WTC11 (cell line): ENCODE data around the gene PDZD2. TPM values are rescaled to one million over a fixed set of nuclear protein-coding genes. Genes with fewer than 3 reads are reported as not detected.

ENCODE experiments used
- ATAC-seq: fragments of 200-7000 bp; cut with Tn5 transposase; 2 replicates; pipeline ENCODE4 v1.10.0; 2021; ENCODE audit warnings: mild to moderate bottlenecking, moderate library complexity
- CTCF ChIA-PET: fragments of 300-600 bp; sonication (Branson Sonifier 250); formaldehyde crosslinking; loops from one replicate; lab custom pipeline; 2021; ENCODE audit warnings: antibody characterized with exemption; lab: Charles Lee
- POLR2A ChIA-PET: fragments of 350-600 bp; sonication (Branson Sonifier 250); formaldehyde crosslinking; loops from one replicate; lab custom pipeline; 2021; ENCODE audit warnings: antibody characterized with exemption; lab: Charles Lee
- DNase-seq: peaks from one replicate; pipeline ENCODE4 v3.0.0; 2021; ENCODE audit warnings: low spot score
- H3K27ac Mint-ChIP-seq: 2 replicates; pipeline ENCODE4 v1.8.0; 2021; ENCODE audit warnings: mixed read lengths
- H3K27me3 Mint-ChIP-seq: 2 replicates; pipeline ENCODE4 v1.8.0; 2021; ENCODE audit warnings: low read depth, mild to moderate bottlenecking, moderate library complexity, mixed read lengths
- H3K36me3 Mint-ChIP-seq: 2 replicates; pipeline ENCODE4 v1.8.0; 2021; ENCODE audit warnings: mixed read lengths
- H3K4me1 Mint-ChIP-seq: 2 replicates; pipeline ENCODE4 v1.8.0; 2022; ENCODE audit warnings: mixed read lengths
- H3K4me3 Mint-ChIP-seq: 2 replicates; pipeline ENCODE4 v1.8.0; 2021; ENCODE audit warnings: mild to moderate bottlenecking, moderate library complexity, mixed read lengths
- H3K9me3 Mint-ChIP-seq: 2 replicates; pipeline ENCODE4 v1.8.0; 2021; ENCODE audit warnings: mixed read lengths
- CREB1 ChIP-seq: sonication (generic); formaldehyde crosslinking; IDR thresholded peaks from 2 replicates; pipeline ENCODE4 v1.8.0; 2023; ENCODE audit warnings: mild to moderate bottlenecking, missing genetic modification reagents
- FOXP1 ChIP-seq: sonication (generic); formaldehyde crosslinking; IDR thresholded peaks from 2 replicates; pipeline ENCODE4 v1.8.0; 2022; ENCODE audit warnings: missing genetic modification reagents, mild to moderate bottlenecking, moderate library complexity, borderline replicate concordance
- GABPB1 ChIP-seq: sonication (generic); formaldehyde crosslinking; IDR thresholded peaks from 2 replicates; pipeline ENCODE4 v1.8.1; 2023; ENCODE audit warnings: mild to moderate bottlenecking, missing genetic modification reagents
- NFATC4 ChIP-seq: fragments of 250-450 bp; sonication (Bioruptor Pico); IDR thresholded peaks from 2 replicates; pipeline ENCODE4 v1.9.0; 2021; ENCODE audit warnings: mild to moderate bottlenecking
- NR2C2 ChIP-seq: sonication (generic); formaldehyde crosslinking; IDR thresholded peaks from 2 replicates; pipeline ENCODE4 v1.8.0; 2022; ENCODE audit warnings: mild to moderate bottlenecking, missing genetic modification reagents
- PRRX2 ChIP-seq: fragments of 250-450 bp; sonication (Bioruptor Pico); IDR thresholded peaks from 2 replicates; pipeline ENCODE4 v1.8.0; 2021; ENCODE audit warnings: mild to moderate bottlenecking
- SMAD3 ChIP-seq: sonication (generic); formaldehyde crosslinking; IDR thresholded peaks from 2 replicates; pipeline ENCODE4 v1.8.0; 2022; ENCODE audit warnings: missing genetic modification reagents, mild to moderate bottlenecking, borderline replicate concordance
- SOX15 ChIP-seq: fragments of 250-450 bp; sonication (Bioruptor Pico); IDR thresholded peaks from 2 replicates; pipeline ENCODE4 v1.9.0; 2021; ENCODE audit warnings: mild to moderate bottlenecking
- STAT6 ChIP-seq: sonication (generic); formaldehyde crosslinking; conservative IDR thresholded peaks from 2 replicates; pipeline ENCODE4 v1.8.1; 2023; ENCODE audit warnings: mild to moderate bottlenecking, low read depth, missing genetic modification reagents, moderate library complexity
- ZNF121 ChIP-seq: sonication (generic); formaldehyde crosslinking; IDR thresholded peaks from 2 replicates; pipeline ENCODE4 v1.8.0; 2023; ENCODE audit warnings: missing genetic modification reagents
- ZNF263 ChIP-seq: sonication (generic); formaldehyde crosslinking; IDR thresholded peaks from 2 replicates; pipeline ENCODE4 v1.8.1; 2022; ENCODE audit warnings: low read depth, mild to moderate bottlenecking, moderate library complexity, missing genetic modification reagents
- ZNF281 ChIP-seq: sonication (generic); formaldehyde crosslinking; IDR thresholded peaks from 2 replicates; pipeline ENCODE4 v1.8.0; 2023; ENCODE audit warnings: mild to moderate bottlenecking, missing genetic modification reagents
- ZNF396 ChIP-seq: fragments of 250-450 bp; sonication (Bioruptor Pico); IDR thresholded peaks from 2 replicates; pipeline ENCODE4 v1.8.0; 2021; ENCODE audit warnings: mild to moderate bottlenecking, moderate library complexity, borderline replicate concordance
- total RNA-seq: library from RNA; stranded (reverse); gene quantifications from 3 replicates; pipeline ENCODE4 v1.2.3, GENCODE V29; 2021
- TF ChIP-seq, protein P1 (sequence below): fragments of 250-450 bp; sonication (Bioruptor Pico); IDR thresholded peaks from 2 replicates; pipeline ENCODE4 v2.1.2; 2022; ENCODE audit warnings: mild to moderate bottlenecking, moderate library complexity
- TF ChIP-seq, protein P2 (sequence below): sonication (generic); formaldehyde crosslinking; IDR thresholded peaks from 2 replicates; pipeline ENCODE4 v1.8.1; 2022; ENCODE audit warnings: low read depth, missing genetic modification reagents, borderline replicate concordance
- TF ChIP-seq, protein P3 (sequence below): fragments of 200-600 bp; IDR thresholded peaks from 2 replicates; pipeline ENCODE4 v1.8.0; 2022; ENCODE audit warnings: antibody characterized with exemption
- TF ChIP-seq, protein P4 (sequence below): sonication (generic); formaldehyde crosslinking; IDR thresholded peaks from 2 replicates; pipeline ENCODE4 v1.8.0; 2022; ENCODE audit warnings: mild to moderate bottlenecking, missing genetic modification reagents
- TF ChIP-seq, protein P5 (sequence below): sonication (generic); formaldehyde crosslinking; IDR thresholded peaks from 2 replicates; pipeline ENCODE4 v1.8.1; 2022; ENCODE audit warnings: mild to moderate bottlenecking, moderate library complexity, missing genetic modification reagents
- TF ChIP-seq, protein P6 (sequence below): sonication (generic); formaldehyde crosslinking; conservative IDR thresholded peaks from 2 replicates; pipeline ENCODE4 v1.8.1; 2022; ENCODE audit warnings: mild to moderate bottlenecking, missing genetic modification reagents
- TF ChIP-seq, protein P7 (sequence below): sonication (generic); formaldehyde crosslinking; IDR thresholded peaks from 2 replicates; pipeline ENCODE4 v1.8.1; 2022; ENCODE audit warnings: low read depth, mild to moderate bottlenecking, moderate library complexity, missing genetic modification reagents, borderline replicate concordance

The PDZD2 gene
- total RNA-seq, 1 experiment from 2014 or later: 11.4 TPM

DNA sequence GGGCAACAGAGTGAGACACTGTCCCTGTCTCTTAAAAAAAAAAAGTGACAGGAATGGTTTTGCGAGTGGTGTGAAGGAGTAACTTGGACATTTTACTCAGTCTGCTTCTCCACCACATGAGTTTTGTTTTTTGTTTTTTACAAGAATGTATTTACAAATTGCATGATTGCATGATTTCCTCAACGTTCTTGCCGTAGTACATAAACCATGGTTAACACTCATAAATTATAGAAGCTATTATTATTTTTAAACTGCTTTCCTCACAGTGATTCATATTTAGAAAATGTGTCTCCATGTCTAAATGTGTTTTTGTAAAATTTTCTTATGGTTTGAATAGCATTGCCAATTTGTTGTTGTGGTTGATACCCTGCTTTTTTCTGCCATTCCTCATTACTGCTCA, 315.2 kb downstream of the PDZD2 start:
- CTCF ChIA-PET: no interaction called here
- peaks cover 11% of the 10 kb centered on the region for H3K9me3 Mint-ChIP-seq
- POLR2A ChIA-PET: no interaction called here

More for the DNA sequence above, 315.2 kb downstream of the PDZD2 start:
- no peaks in the 10 kb centered on the region for H3K27me3 Mint-ChIP-seq
- DNase-seq (no peak), ATAC-seq (no peak)
- no peaks in the 10 kb centered on the region for H3K4me1 Mint-ChIP-seq
- no peak for TF ChIP-seq STAT6 (CRISPR knock-in tag)
- TF ChIP-seq GABPB1: no peak
- TF ChIP-seq, protein P1, sequence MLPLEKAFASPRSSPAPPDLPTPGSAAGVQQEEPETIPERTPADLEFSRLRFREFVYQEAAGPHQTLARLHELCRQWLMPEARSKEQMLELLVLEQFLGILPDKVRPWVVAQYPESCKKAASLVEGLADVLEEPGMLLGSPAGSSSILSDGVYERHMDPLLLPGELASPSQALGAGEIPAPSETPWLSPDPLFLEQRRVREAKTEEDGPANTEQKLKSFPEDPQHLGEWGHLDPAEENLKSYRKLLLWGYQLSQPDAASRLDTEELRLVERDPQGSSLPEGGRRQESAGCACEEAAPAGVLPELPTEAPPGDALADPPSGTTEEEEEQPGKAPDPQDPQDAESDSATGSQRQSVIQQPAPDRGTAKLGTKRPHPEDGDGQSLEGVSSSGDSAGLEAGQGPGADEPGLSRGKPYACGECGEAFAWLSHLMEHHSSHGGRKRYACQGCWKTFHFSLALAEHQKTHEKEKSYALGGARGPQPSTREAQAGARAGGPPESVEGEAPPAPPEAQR (CRISPR knock-in tag): no peak
- TF ChIP-seq NR2C2: no peak
- TF ChIP-seq, protein P2, sequence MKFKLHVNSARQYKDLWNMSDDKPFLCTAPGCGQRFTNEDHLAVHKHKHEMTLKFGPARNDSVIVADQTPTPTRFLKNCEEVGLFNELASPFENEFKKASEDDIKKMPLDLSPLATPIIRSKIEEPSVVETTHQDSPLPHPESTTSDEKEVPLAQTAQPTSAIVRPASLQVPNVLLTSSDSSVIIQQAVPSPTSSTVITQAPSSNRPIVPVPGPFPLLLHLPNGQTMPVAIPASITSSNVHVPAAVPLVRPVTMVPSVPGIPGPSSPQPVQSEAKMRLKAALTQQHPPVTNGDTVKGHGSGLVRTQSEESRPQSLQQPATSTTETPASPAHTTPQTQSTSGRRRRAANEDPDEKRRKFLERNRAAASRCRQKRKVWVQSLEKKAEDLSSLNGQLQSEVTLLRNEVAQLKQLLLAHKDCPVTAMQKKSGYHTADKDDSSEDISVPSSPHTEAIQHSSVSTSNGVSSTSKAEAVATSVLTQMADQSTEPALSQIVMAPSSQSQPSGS: no peak
- no peak for TF ChIP-seq SOX15 (CRISPR knock-in tag)
- no peak for TF ChIP-seq SMAD3 (CRISPR knock-in tag)
- TF ChIP-seq ZNF396 (CRISPR knock-in tag): no peak
- TF ChIP-seq ZNF263 (CRISPR knock-in tag): no peak
- TF ChIP-seq ZNF281: no peak
- TF ChIP-seq, protein P3, sequence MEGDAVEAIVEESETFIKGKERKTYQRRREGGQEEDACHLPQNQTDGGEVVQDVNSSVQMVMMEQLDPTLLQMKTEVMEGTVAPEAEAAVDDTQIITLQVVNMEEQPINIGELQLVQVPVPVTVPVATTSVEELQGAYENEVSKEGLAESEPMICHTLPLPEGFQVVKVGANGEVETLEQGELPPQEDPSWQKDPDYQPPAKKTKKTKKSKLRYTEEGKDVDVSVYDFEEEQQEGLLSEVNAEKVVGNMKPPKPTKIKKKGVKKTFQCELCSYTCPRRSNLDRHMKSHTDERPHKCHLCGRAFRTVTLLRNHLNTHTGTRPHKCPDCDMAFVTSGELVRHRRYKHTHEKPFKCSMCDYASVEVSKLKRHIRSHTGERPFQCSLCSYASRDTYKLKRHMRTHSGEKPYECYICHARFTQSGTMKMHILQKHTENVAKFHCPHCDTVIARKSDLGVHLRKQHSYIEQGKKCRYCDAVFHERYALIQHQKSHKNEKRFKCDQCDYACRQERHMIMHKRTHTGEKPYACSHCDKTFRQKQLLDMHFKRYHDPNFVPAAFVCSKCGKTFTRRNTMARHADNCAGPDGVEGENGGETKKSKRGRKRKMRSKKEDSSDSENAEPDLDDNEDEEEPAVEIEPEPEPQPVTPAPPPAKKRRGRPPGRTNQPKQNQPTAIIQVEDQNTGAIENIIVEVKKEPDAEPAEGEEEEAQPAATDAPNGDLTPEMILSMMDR: no peak
- TF ChIP-seq, protein P4, sequence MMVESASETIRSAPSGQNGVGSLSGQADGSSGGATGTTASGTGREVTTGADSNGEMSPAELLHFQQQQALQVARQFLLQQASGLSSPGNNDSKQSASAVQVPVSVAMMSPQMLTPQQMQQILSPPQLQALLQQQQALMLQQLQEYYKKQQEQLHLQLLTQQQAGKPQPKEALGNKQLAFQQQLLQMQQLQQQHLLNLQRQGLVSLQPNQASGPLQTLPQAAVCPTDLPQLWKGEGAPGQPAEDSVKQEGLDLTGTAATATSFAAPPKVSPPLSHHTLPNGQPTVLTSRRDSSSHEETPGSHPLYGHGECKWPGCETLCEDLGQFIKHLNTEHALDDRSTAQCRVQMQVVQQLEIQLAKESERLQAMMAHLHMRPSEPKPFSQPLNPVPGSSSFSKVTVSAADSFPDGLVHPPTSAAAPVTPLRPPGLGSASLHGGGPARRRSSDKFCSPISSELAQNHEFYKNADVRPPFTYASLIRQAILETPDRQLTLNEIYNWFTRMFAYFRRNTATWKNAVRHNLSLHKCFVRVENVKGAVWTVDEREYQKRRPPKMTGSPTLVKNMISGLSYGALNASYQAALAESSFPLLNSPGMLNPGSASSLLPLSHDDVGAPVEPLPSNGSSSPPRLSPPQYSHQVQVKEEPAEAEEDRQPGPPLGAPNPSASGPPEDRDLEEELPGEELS (CRISPR knock-in tag): no peak
- no peak for TF ChIP-seq ZNF121 (CRISPR knock-in tag)
- TF ChIP-seq, protein P5, sequence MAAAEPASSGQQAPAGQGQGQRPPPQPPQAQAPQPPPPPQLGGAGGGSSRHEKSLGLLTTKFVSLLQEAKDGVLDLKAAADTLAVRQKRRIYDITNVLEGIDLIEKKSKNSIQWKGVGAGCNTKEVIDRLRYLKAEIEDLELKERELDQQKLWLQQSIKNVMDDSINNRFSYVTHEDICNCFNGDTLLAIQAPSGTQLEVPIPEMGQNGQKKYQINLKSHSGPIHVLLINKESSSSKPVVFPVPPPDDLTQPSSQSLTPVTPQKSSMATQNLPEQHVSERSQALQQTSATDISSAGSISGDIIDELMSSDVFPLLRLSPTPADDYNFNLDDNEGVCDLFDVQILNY (CRISPR knock-in tag): no peak
- TF ChIP-seq PRRX2 (CRISPR knock-in tag): no peak
- TF ChIP-seq, protein P6, sequence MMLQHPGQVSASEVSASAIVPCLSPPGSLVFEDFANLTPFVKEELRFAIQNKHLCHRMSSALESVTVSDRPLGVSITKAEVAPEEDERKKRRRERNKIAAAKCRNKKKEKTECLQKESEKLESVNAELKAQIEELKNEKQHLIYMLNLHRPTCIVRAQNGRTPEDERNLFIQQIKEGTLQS (CRISPR knock-in tag): no peak
- no peak for TF ChIP-seq FOXP1 (CRISPR knock-in tag)
- no peak for TF ChIP-seq CREB1 (CRISPR knock-in tag)
- TF ChIP-seq, protein P7, sequence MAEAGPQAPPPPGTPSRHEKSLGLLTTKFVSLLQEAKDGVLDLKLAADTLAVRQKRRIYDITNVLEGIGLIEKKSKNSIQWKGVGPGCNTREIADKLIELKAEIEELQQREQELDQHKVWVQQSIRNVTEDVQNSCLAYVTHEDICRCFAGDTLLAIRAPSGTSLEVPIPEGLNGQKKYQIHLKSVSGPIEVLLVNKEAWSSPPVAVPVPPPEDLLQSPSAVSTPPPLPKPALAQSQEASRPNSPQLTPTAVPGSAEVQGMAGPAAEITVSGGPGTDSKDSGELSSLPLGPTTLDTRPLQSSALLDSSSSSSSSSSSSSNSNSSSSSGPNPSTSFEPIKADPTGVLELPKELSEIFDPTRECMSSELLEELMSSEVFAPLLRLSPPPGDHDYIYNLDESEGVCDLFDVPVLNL (CRISPR knock-in tag): no peak
- no peak for TF ChIP-seq NFATC4 (CRISPR knock-in tag)
- no peaks in the 10 kb centered on the region for H3K36me3 Mint-ChIP-seq
- no peak overlapping the region for H3K27ac Mint-ChIP-seq
- no peak overlapping the region for H3K4me3 Mint-ChIP-seq
